AG04449 (cell line): ENCODE results near the gene GSK3B.

Experiments used
- CTCF ChIA-PET: fragments of 350-600 bp; formaldehyde crosslinking; extraction: SDS; loops from one replicate; lab custom pipeline; 2021; ENCODE audit warnings: antibody characterized with exemption; lab: Yijun Ruan, JAX
- POLR2A ChIA-PET: fragments of 400-600, 350-600 bp; formaldehyde crosslinking; extraction: SDS; loops from one replicate; lab custom pipeline; 2020; ENCODE audit warnings: antibody characterized with exemption, inconsistent platforms; lab: Yijun Ruan, JAX
- DNase-seq: peaks from one replicate; pipeline ENCODE4 v3.0.0-alpha.2; 2010; ENCODE audit warnings: low read depth, low spot score
- H3K4me3 ChIP-seq: 2 replicates; pipeline ENCODE4 v1.5.1; 2011; ENCODE audit warnings: low read depth, mild to moderate bottlenecking, control low read depth, low read length
- CTCF ChIP-seq: IDR thresholded peaks from one replicate; pipeline ENCODE4 v1.5.1; 2011; ENCODE audit warnings: mild to moderate bottlenecking, moderate library complexity, low read length, control low read depth, inconsistent platforms; ENCODE audit not compliant: insufficient read depth; ENCODE audit errors: missing control alignments

GSK3B gene

GRCh38 chr3:120067083-120067482 lies 27.2 kb downstream of the GSK3B start:
- ChIA-PET CTCF (interaction anchor here (0.7 to 1.0 kb wide), 3 partner anchors 18 to 140 kb away, joined by 3 to 4 read pairs (median 3); no protein-coding TSS in a partner anchor), POLR2A (no interaction called here)
- no peak overlapping the region for H3K4me3 ChIP-seq
- no peak for TF ChIP-seq CTCF
- DNase-seq, result no peak

GRCh38 chr3:120066634-120067033 lies 27.6 kb downstream of the GSK3B start:
- no peak for TF ChIP-seq CTCF

GRCh38 chr3:120064641-120065040 lies 29.6 kb downstream of the GSK3B start:
- CTCF ChIA-PET, result interaction anchor here (0.5 kb wide), 1 partner anchor 233 kb away, joined by 4 read pairs; no protein-coding TSS in a partner anchor
- no peak for DNase-seq
- H3K4me3 ChIP-seq, result no peak overlapping the region
- TF ChIP-seq CTCF, result no peak
- POLR2A ChIA-PET, result no interaction called here

More at GRCh38 chr3:120066634-120067033, 27.6 kb downstream of the GSK3B start:
- DNase-seq, result no peak
- ChIA-PET POLR2A (no interaction called here), CTCF (interaction anchor here (0.7 to 1.0 kb wide), 3 partner anchors 18 to 140 kb away, joined by 3 to 4 read pairs (median 3); no protein-coding TSS in a partner anchor)
- H3K4me3 ChIP-seq, result no peak overlapping the region

- TF ChIP-seq CTCF, result no peak
- ChIA-PET CTCF (no interaction called here), POLR2A (no interaction called here)
- H3K4me3 ChIP-seq, result no peak overlapping the region
- DNase-seq, result no peak
These were observed 31.8 kb downstream of the GSK3B start for GRCh38 chr3:120062474-120062873.

GRCh38 chr3:120059081-120059864 lies 35.0 kb downstream of the GSK3B start:
- TF ChIP-seq CTCF, result no peak
- POLR2A ChIA-PET, result no interaction called here
- CTCF ChIA-PET, result no interaction called here
- DNase-seq, result no peak
- H3K4me3 ChIP-seq, result no peak overlapping the region

GRCh38 chr3:120057626-120058025 lies 36.6 kb downstream of the GSK3B start:
- no peak for TF ChIP-seq CTCF
- H3K4me3 ChIP-seq, result no peak overlapping the region
- ChIA-PET POLR2A (no interaction called here), CTCF (no interaction called here)
- no peak for DNase-seq
